GM18951 (cell line): ENCODE measurements around the gene ADI1.
"Not testable (repeated sequence)": the region's sequence is repeated elsewhere in the genome, so short reads cannot be mapped to it uniquely, and the experiment has no call there.

Source experiments
- POLR2A ChIP-seq: IDR thresholded peaks from 4 replicates; pipeline ENCODE4 v1.6.1; 2011; ENCODE audit warnings: mild to moderate bottlenecking; ENCODE audit not compliant: insufficient read length, insufficient read depth; ENCODE audit errors: extremely low read depth
- in situ Hi-C: fragments of 300-500 bp; cut with MboI; formaldehyde crosslinking; loops from one replicate; pipeline ENCODE4 v1.12.0; 2022; ENCODE audit warnings: low sequenced_read_pairs, mixed read lengths, inconsistent platforms; ENCODE audit not compliant: unreplicated experiment

ADI1 gene

GRCh38 chr2:3456125-3456524, 63.2 kb downstream of the ADI1 start:
- in situ Hi-C loops = no loop called here
- TF ChIP-seq POLR2A = no peak

- in situ Hi-C loops = no loop called here
- no peak for TF ChIP-seq POLR2A
Measured at GRCh38 chr2:3454802-3455201, 64.5 kb downstream of the ADI1 start.

GRCh38 chr2:3454005-3454404, 65.3 kb downstream of the ADI1 start:
- in situ Hi-C loops = not testable (repeated sequence)

GRCh38 chr2:3453190-3453999, 65.9 kb downstream of the ADI1 start:
- in situ Hi-C loops = no loop called here
- TF ChIP-seq POLR2A = no peak

DNA sequence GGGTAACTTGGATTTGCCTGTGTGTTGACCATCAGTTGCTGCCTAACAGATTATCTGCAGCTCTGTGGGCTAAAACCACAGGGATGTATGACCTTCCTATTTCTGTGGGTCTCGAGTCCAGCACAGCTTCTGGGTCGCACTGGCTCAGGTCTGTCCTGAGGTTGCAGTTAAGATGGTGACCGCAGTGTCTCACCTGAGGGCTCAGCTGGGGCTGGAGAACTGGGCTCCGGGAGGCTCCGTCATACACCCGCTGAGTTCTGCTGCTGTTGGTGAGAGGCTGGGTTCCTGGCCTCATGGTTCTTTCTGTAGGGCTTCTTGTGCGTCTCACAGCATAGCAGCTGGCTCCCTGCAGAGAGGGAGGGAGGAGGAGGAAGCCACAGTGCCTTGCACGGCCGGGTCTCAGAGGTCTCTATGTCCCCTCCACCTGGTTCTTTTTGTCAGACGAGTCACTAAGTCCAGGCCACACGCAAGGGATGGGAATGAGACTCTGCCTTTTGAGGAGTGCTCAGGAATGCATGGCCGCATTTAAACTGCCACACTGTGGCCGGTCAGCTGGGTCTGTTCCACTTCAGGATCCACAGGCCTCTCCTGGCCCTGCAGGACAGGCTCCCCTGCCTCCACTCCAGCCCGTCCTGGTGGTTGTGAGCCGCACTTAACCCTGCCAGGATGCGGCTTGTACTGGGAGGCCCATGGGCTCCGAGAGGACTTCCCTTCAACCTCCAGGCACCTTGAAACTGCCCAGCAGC, 67.2 kb downstream of the ADI1 start:
- TF ChIP-seq POLR2A = no peak
- in situ Hi-C loops = no loop called here

GRCh38 chr2:3451169-3451568, 68.2 kb downstream of the ADI1 start:
- in situ Hi-C loops = no loop called here
- no peak for TF ChIP-seq POLR2A

GRCh38 chr2:3450385-3451010, 68.8 kb downstream of the ADI1 start:
- no peak for TF ChIP-seq POLR2A
- in situ Hi-C loops = no loop called here

GRCh38 chr2:3449936-3450335, 69.4 kb downstream of the ADI1 start:
- no peak for TF ChIP-seq POLR2A
- in situ Hi-C loops = no loop called here

DNA sequence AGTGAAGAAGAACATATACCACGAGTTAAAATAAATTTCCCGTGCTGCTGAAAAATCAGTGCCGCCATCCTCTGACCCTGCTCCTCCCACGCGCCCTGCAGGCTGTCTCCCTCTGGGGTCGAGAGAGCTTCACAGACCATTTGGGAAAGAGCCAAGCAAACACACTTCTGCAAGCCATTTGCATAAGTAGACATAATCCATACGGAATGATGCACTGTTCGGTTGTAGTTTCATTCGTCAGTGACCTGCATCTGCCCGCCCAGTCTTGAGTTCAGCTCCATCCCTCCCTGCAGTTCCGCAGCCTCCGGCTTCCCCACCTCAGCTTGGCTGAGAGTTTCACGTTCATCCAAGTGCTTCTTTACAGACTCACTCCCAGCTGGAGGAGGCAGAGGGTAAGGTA, 70.2 kb downstream of the ADI1 start:
- in situ Hi-C loops = no loop called here
- no peak for TF ChIP-seq POLR2A

GRCh38 chr2:3448441-3448911, 70.9 kb downstream of the ADI1 start:
- in situ Hi-C loops = not testable (repeated sequence)

DNA sequence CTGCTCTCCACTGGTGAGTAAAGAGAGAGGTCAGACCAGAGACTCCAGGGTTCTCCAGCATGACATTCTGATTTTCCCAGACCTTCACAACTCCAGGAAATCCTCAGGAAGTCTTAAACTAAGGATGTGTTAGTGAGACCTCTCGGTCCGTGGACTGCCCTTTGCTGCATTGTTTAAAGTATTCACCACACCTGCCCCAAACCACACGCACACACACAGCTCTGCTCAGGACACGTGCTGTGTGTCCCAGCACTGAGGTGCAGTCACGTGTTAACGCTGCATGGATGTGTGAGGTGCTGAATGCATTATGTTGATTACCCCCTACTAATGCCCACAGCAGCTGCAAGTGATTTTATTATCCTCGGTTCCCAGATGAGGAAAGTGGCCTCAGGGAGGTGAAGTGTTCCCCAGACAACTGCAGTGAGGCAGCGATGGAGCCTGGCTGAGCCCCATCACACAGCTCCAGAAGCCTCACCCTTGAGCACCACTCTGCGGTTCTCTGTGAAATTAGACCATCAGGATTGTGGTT, 71.5 kb downstream of the ADI1 start:
- in situ Hi-C loops = no loop called here
- TF ChIP-seq POLR2A = no peak
